HG02759 (cell line): ENCODE results near the gene RPL13A.

Experiments used
- ATAC-seq: cut with Tn5 transposase; IDR thresholded peaks from one replicate; pipeline ENCODE4 v1.9.1; 2021; ENCODE audit warnings: mild to moderate bottlenecking, moderate library complexity; ENCODE audit not compliant: unreplicated experiment

RPL13A gene

GRCh38 chr19:49479975-49480628 lies 7.3 kb upstream of the RPL13A start:
- no peak for ATAC-seq

GRCh38 chr19:49481020-49481683 lies 6.3 kb upstream of the RPL13A start:
- ATAC-seq: no peak

- no peak for ATAC-seq
These were observed 1.2 kb upstream of the RPL13A start for GRCh38 chr19:49486232-49486631.

GRCh38 chr19:49486710-49487276 lies 615 bp upstream of the RPL13A start:
- ATAC-seq: no peak

- no peak for ATAC-seq
These were observed 846 bp downstream of the RPL13A start for GRCh38 chr19:49488046-49488862.

- ATAC-seq: no peak
These were observed 1.6 kb downstream of the RPL13A start for GRCh38 chr19:49488863-49489537.

- no peak for ATAC-seq
These were observed 2.3 kb downstream of the RPL13A start for GRCh38 chr19:49489601-49490167.

- no peak for ATAC-seq
These were observed 3.0 kb downstream of the RPL13A start for GRCh38 chr19:49490287-49491029.

GRCh38 chr19:49491030-49491803 lies 3.8 kb downstream of the RPL13A start:
- ATAC-seq: no peak

GRCh38 chr19:49491804-49492572 lies 4.6 kb downstream of the RPL13A start:
- no peak for ATAC-seq

GRCh38 chr19:49492573-49493405 lies 5.4 kb downstream of the RPL13A start:
- no peak for ATAC-seq

- no peak for ATAC-seq
These were observed 9.2 kb downstream of the RPL13A start for GRCh38 chr19:49496574-49497008.

GRCh38 chr19:49497047-49497788 lies 9.8 kb downstream of the RPL13A start:
- ATAC-seq: no peak

- no peak for ATAC-seq
These were observed 10.3 kb downstream of the RPL13A start for GRCh38 chr19:49497789-49498103.

GRCh38 chr19:49498475-49498874 lies 11.1 kb downstream of the RPL13A start:
- no peak for ATAC-seq

GRCh38 chr19:49499030-49499670 lies 11.7 kb downstream of the RPL13A start:
- no peak for ATAC-seq
